Measurements from ENCODE around the gene TRABD2B. TPM values are rescaled to one million over a fixed set of nuclear protein-coding genes. Genes with fewer than 3 reads are reported as not detected.

Gene TRABD2B
- total and polyA plus RNA-seq, 12 donors, result 0.33 to 3.3 (median 0.83) TPM

GRCh38 chr1:47764461-47765046, 232.6 kb downstream of the TRABD2B start:
- Histone ChIP-seq H3K4me1 (replicated peaks in 1 of 2) (no peaks in the 10 kb centered on the region), H3K27me3 (no peaks in the 10 kb centered on the region), H3K36me3 (replicated peaks in 1 of 2) (no peaks in the 10 kb centered on the region), H3K4me3 (no peak overlapping the region), H3K9me3 (replicated peaks in 1 of 3) (no peaks in the 10 kb centered on the region), H3K27ac (no peak overlapping the region)
- TF ChIP-seq POLR2A (IDR thresholded peaks at IDR 0.05), result no peak
- no peak for TF ChIP-seq CTCF (IDR thresholded peaks at IDR 0.05)
- intact Hi-C loops (cut with DNase I), result no loop called here
- 86 to 92% (median 91%) methylated on average over 6 to 9 of the region's 9 CpGs for WGBS, 4 donors
- DNase-seq, result no peak

- no peak overlapping the region for H3K4me3 ChIP-seq
- no peaks in the 10 kb centered on the region for H3K27me3 ChIP-seq
- no peaks in the 10 kb centered on the region for H3K9me3 ChIP-seq (replicated peaks in 1 of 3)
- TF ChIP-seq CTCF (IDR thresholded peaks at IDR 0.05) (no peak), POLR2A (IDR thresholded peaks at IDR 0.05) (no peak)
- H3K36me3 ChIP-seq (replicated peaks in 1 of 2), result no peaks in the 10 kb centered on the region
- no peaks in the 10 kb centered on the region for H3K4me1 ChIP-seq (replicated peaks in 1 of 2)
- DNase-seq, result no peak
- WGBS, 4 donors, result 68 to 83% (median 76%) methylated on average over 7 to 9 of the region's 9 CpGs
- intact Hi-C loops (cut with DNase I), result no loop called here
- no peak overlapping the region for H3K27ac ChIP-seq
These were observed 233.5 kb downstream of the TRABD2B start for GRCh38 chr1:47763591-47764171.

GRCh38 chr1:47761974-47762373, 235.2 kb downstream of the TRABD2B start:
- Histone ChIP-seq H3K27me3 (no peaks in the 10 kb centered on the region), H3K9me3 (replicated peaks in 1 of 3) (no peaks in the 10 kb centered on the region), H3K36me3 (replicated peaks in 1 of 2) (no peaks in the 10 kb centered on the region), H3K4me1 (replicated peaks in 1 of 2) (no peaks in the 10 kb centered on the region), H3K27ac (no peak overlapping the region), H3K4me3 (no peak overlapping the region)
- WGBS, 4 donors, result 57 to 86% (median 62%) methylated on average over 5 of the region's 5 CpGs
- intact Hi-C loops (cut with DNase I), result no loop called here
- no peak for DNase-seq
- TF ChIP-seq POLR2A (IDR thresholded peaks at IDR 0.05), result no peak

- Histone ChIP-seq H3K27me3 (no peaks in the 10 kb centered on the region), H3K4me3 (no peak overlapping the region), H3K9me3 (replicated peaks in 1 of 3) (no peaks in the 10 kb centered on the region), H3K27ac (no peak overlapping the region), H3K36me3 (replicated peaks in 1 of 2) (no peaks in the 10 kb centered on the region), H3K4me1 (replicated peaks in 1 of 2) (no peaks in the 10 kb centered on the region)
- WGBS, 4 donors, result 75 to 84% (median 78%) methylated on average over 7 to 8 of the region's 8 CpGs
- no peak for TF ChIP-seq CTCF (IDR thresholded peaks at IDR 0.05)
- no peak for TF ChIP-seq POLR2A (IDR thresholded peaks at IDR 0.05)
- intact Hi-C loops (cut with DNase I), result no loop called here
- no peak for DNase-seq
These were observed 235.8 kb downstream of the TRABD2B start for GRCh38 chr1:47761201-47761930.
